AG09319 (cell line): ENCODE measurements around the gene PSME3IP1.

Source experiments
- DNase-seq: peaks from one replicate; pipeline ENCODE4 v3.0.0-alpha.2; 2010; ENCODE audit warnings: low read depth; ENCODE audit errors: extremely low read depth
- CTCF ChIP-seq: IDR thresholded peaks from 2 replicates; pipeline ENCODE4 v1.5.1; 2011; ENCODE audit warnings: low read depth, mild to moderate bottlenecking, inconsistent platforms, low read length, moderate library complexity

Gene PSME3IP1

DNA sequence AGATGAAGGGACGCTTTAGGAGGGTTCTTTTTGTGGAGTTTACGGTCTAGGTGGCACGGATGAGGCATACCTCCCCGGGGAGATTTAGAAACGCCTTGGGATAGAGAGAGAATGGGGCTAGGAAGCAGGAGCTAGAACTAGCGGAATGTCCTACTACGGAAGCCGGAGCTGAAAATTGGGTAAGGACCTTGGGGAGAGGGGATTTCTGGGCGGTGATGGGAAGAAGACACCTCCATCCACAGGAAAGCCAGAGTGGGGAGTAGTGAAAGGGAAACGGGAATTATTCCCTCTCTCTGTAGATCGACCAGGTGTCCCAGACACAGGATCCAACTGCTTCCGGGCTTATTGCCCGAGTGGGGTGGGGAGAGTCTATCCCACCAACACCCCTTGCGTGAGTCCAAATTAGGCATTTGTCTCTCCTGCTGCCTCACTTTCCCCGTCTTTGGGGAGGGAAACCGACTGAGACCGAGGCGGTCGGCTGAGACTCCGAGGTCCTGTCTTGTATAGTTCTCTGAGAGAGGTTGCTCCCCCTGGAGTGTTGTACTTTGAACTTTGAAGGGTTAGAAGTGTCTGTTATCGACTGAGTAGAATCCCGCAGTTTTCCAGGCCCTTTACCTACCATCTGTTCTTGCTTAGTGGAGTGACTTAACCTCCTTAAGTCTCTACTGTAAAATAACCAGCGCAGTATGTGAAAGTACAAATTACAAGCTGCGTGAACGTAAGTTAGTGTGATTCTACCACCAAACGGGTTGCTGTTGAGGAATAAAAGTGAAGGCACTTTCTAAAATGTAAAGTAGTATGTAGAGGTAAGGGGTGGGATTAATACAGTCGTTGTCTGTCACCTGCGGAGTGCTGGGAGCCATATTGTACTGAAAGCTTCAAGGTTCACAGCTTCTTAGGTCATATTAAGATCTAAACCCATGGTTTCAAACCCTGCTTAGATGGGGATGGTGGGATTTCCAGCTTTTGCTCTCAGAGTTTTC is 1.3 kb upstream of the PSME3IP1 start:
- no peak for DNase-seq
- TF ChIP-seq CTCF = no peak; the same call in 1 of the 2 replicates

DNA sequence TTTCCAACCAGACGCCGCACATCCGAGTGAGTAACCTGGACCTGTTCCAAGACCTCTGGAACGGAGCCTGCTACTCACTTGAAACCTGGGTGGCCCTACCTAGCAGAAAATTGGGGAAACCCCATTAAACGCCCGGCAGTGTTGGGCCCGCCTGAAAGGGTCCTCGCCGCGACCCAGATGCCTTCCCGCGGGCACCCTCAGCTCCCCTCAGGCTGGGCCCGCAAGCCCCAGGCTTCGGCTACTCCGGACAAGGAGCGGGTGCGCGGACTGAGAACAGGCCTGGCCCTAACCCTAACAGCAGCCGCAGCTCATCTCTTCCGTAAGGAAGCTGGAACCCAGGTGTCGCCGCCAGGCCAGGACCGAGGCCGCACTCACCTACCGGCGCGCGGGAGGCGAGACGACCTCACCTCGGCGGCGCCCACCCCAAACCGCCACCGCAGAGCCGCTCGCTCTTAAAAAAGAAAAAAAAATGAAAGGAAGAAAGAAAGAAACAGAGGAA is 344 bp downstream of the PSME3IP1 start:
- no peak for DNase-seq
- TF ChIP-seq CTCF = no peak

DNA sequence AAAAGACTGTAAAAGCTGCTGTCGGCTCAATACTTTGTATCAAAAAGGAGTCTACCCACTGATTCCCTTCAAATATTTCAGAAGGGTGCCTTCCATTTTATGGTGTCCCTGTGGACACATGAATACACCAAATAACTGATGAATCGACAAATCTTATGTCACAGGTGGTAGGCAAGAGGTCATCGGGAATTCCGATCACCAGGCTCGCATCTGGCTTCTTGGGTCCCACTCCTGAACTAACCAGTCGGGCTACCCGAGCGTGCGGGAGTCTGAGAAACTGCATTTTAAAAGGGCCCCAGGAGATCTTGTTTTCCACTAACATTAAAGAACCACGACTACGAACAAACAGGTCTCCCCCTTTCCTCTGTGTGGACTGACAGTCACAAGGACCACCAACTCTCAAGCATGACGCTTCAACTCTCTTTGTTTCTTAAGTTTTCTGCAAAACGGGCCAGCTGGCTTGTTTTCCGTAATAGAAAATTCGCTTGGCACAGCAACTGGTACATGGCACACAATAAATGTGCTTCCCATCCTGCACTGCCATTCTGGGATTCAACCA is 873 bp downstream of the PSME3IP1 start:
- no peak for DNase-seq
- TF ChIP-seq CTCF = no peak

GRCh38 chr16:57184113-57184512 is 1.7 kb downstream of the PSME3IP1 start:
- TF ChIP-seq CTCF = no peak
- DNase-seq = no peak

- no peak for TF ChIP-seq CTCF
- no peak for DNase-seq
Observed at GRCh38 chr16:57179215-57179828, 6.5 kb downstream of the PSME3IP1 start.

GRCh38 chr16:57178793-57179212 is 7.0 kb downstream of the PSME3IP1 start:
- no peak for DNase-seq
- TF ChIP-seq CTCF = no peak
